GM23338 (cell line): ENCODE results near the gene RCE1. TPM values are rescaled to one million over a fixed set of nuclear protein-coding genes. Genes with fewer than 3 reads are reported as not detected.
"Not testable (repeated sequence)": the region's sequence is repeated elsewhere in the genome, so short reads cannot be mapped to it uniquely, and the experiment has no call there.

Experiments used
- ATAC-seq: fragments of 200-7000 bp; cut with Tn5 transposase; 3 replicates; pipeline ENCODE4 v1.9.1; 2020
- DNase-seq: peaks from one replicate; pipeline ENCODE4 v3.0.0-alpha.2; 2015; ENCODE audit warnings: low spot score
- H2AFZ ChIP-seq: fragments of 200-600 bp; sonication (generic); 2 replicates; pipeline ENCODE4 v1.8.0; 2016; ENCODE audit warnings: antibody characterized with exemption, mild to moderate bottlenecking, moderate library complexity
- H3F3A ChIP-seq: fragments of 200-600 bp; sonication (generic); replicated peaks from 2 replicates; pipeline ENCODE4 v1.8.0; 2017; ENCODE audit warnings: antibody characterized with exemption, mixed run types, low read depth
- H3K27ac ChIP-seq: fragments of 200-600 bp; sonication (generic); 2 replicates; pipeline ENCODE4 v1.6.1; 2016; ENCODE audit warnings: low read depth
- H3K27me3 ChIP-seq: fragments of 200-600 bp; sonication (generic); 2 replicates; pipeline ENCODE4 v1.8.0; 2016; ENCODE audit warnings: mild to moderate bottlenecking, mixed run types, moderate library complexity; ENCODE audit not compliant: insufficient read depth
- H3K36me3 ChIP-seq: fragments of 200-600 bp; sonication (generic); 2 replicates; pipeline ENCODE4 v1.8.0; 2016; ENCODE audit warnings: mild to moderate bottlenecking; ENCODE audit not compliant: insufficient read depth
- H3K4me1 ChIP-seq: fragments of 200-600 bp; sonication (generic); 2 replicates; pipeline ENCODE4 v1.8.0; 2016; ENCODE audit warnings: mild to moderate bottlenecking, moderate library complexity; ENCODE audit not compliant: insufficient read depth
- H3K4me2 ChIP-seq: fragments of 200-600 bp; sonication (generic); 2 replicates; pipeline ENCODE4 v1.7.1; 2017; ENCODE audit warnings: mixed run types
- H3K4me3 ChIP-seq: fragments of 200-600 bp; sonication (generic); 2 replicates; pipeline ENCODE4 v1.6.1; 2016; ENCODE audit warnings: mixed run types
- H3K79me2 ChIP-seq: fragments of 200-600 bp; sonication (generic); replicated peaks from 2 replicates; pipeline ENCODE4 v1.8.0; 2017; ENCODE audit warnings: mild to moderate bottlenecking; ENCODE audit not compliant: insufficient read depth
- H3K9me2 ChIP-seq: fragments of 200-600 bp; sonication (generic); 2 replicates; pipeline ENCODE4 v1.8.0; 2017; ENCODE audit not compliant: insufficient read depth
- H4K20me1 ChIP-seq: fragments of 200-600 bp; sonication (generic); replicated peaks from 2 replicates; pipeline ENCODE4 v1.8.0; 2017; ENCODE audit warnings: mild to moderate bottlenecking; ENCODE audit not compliant: insufficient read depth
- H3K27ac Mint-ChIP-seq: 2 replicates; pipeline ENCODE4 v1.8.0; 2020; ENCODE audit warnings: inconsistent platforms, mild to moderate bottlenecking, moderate library complexity, mixed read lengths
- H3K27me3 Mint-ChIP-seq: 3 replicates; pipeline ENCODE4 v1.8.0; 2022; ENCODE audit warnings: low read depth, mild to moderate bottlenecking, moderate library complexity, mixed read lengths, inconsistent platforms; ENCODE audit not compliant: insufficient read depth, poor library complexity
- H3K36me3 Mint-ChIP-seq: 3 replicates; pipeline ENCODE4 v1.8.0; 2021; ENCODE audit warnings: low read depth, mild to moderate bottlenecking, inconsistent platforms, moderate library complexity, mixed read lengths
- H3K4me1 Mint-ChIP-seq: 3 replicates; pipeline ENCODE4 v1.8.0; 2020; ENCODE audit warnings: mild to moderate bottlenecking, inconsistent platforms, mixed read lengths
- H3K4me3 Mint-ChIP-seq: 3 replicates; pipeline ENCODE4 v1.8.0; 2021; ENCODE audit warnings: moderate library complexity, mild to moderate bottlenecking, inconsistent platforms, mixed read lengths
- H3K9me3 Mint-ChIP-seq: 3 replicates; pipeline ENCODE4 v1.8.0; 2020; ENCODE audit warnings: moderate library complexity, mild to moderate bottlenecking, inconsistent platforms, mixed read lengths
- CREB1 ChIP-seq: fragments of 250-450 bp; sonication (Bioruptor Pico); IDR thresholded peaks from 2 replicates; pipeline ENCODE4 v1.5.0; 2020; ENCODE audit warnings: low read depth, mild to moderate bottlenecking, moderate library complexity
- NANOG ChIP-seq: IDR thresholded peaks from 2 replicates; pipeline ENCODE4 v1.6.1; 2016; ENCODE audit warnings: antibody characterized with exemption, borderline replicate concordance
- POLR2AphosphoS5 ChIP-seq: IDR thresholded peaks from 2 replicates; pipeline ENCODE4 v1.6.1; 2016; ENCODE audit warnings: antibody characterized with exemption, low read depth
- ZNF114 ChIP-seq: fragments of 250-450 bp; sonication (Bioruptor Pico); IDR thresholded peaks from 2 replicates; pipeline ENCODE4 v1.5.0; 2020; ENCODE audit warnings: mild to moderate bottlenecking, moderate library complexity
- long read RNA-seq: library from polyadenylated mRNA; unstranded; transcript quantifications from one replicate; pipeline ENCODE4 v2.0.0, GENCODE V29; 2020; ENCODE audit not compliant: unreplicated experiment
- polyA plus RNA-seq: library from polyadenylated mRNA; unstranded; fragments of >200 nt; fragmentation: Nextera tagmentation; extraction: Ambion mirVana; gene quantifications from 2 replicates; pipeline ENCODE4 v1.2.1, GENCODE V29; 2016
- total RNA-seq: library from RNA; depleted of rRNA; stranded (reverse); fragments of >200 nt; shearing (Covaris generic); gene quantifications from 2 replicates; pipeline ENCODE4 v1.2.3, GENCODE V29; 2014; rRNA removed
- TF ChIP-seq, protein P1 (sequence below): IDR thresholded peaks from 2 replicates; pipeline ENCODE4 v1.6.1; 2016; ENCODE audit warnings: antibody characterized with exemption

The RCE1 gene, protein sequence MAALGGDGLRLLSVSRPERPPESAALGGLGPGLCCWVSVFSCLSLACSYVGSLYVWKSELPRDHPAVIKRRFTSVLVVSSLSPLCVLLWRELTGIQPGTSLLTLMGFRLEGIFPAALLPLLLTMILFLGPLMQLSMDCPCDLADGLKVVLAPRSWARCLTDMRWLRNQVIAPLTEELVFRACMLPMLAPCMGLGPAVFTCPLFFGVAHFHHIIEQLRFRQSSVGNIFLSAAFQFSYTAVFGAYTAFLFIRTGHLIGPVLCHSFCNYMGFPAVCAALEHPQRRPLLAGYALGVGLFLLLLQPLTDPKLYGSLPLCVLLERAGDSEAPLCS
- 44.7 and 55.1 TPM in 2 replicates for total RNA-seq
- polyA plus RNA-seq: 27.7 and 27.8 TPM in 2 replicates
- long read RNA-seq, transcript RCE1-203 (8 exons, 1,428 nt): minor isoform, 8 of 48 reads
- long read RNA-seq, transcript RCE1-201 (8 exons, 1,485 nt): major isoform, 30 of 48 reads
- long read RNA-seq, partial matches to known transcripts: 6 of 48 reads
- long read RNA-seq, other reads (novel, unspliced or antisense): 2 of 48 reads

DNA sequence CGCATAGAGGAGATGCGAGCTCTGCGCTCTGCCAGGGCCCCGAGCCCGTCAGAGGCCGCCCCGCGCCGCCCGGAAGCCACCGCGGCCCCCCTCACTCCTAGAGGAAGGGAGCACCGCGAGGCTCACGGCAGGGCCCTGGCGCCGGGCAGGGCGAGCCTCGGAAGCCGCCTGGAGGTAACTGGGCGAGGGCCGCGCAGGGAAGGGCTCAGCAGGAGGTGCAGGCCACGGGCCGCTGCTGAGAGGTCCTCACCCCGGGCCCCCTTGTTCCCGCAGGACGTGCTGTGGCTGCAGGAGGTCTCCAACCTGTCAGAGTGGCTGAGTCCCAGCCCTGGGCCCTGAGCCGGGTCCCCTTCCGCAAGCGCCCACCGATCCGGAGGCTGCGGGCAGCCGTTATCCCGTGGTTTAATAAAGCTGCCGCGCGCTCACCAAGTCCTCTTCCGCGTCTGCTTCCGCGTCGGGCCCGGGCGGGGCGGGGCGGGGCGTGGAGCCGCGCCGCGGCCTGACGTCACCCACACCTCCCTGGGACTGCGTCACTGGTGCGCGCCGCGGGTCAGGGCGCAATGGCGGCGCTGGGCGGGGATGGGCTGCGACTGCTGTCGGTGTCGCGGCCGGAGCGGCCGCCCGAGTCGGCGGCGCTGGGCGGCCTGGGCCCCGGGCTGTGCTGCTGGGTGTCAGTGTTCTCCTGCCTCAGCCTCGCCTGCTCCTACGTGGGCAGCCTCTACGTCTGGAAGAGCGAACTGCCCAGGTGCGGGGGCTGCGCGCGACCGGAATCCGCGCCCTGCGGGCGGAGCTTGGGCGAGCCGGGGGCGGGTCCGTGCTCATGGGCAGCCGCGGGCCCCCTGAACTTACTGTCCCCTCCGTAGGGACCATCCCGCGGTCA is at the start of gene RCE1:
TSS of gene RCE1 (plus strand) at position 546 of the 880 bp plus-strand sequence. CDS start at position 561, 15 bp downstream.
- Histone ChIP-seq H3K4me3 (peak within 1 kb of the TSS; percentile 94), H3K9me2 (no peaks in the 10 kb centered on the region), H3F3A (0 out of 2 replicates have a peak, but pooled peaks cover 9% of the 10 kb centered on the region), H3K4me2 (peak within 1 kb of the TSS; percentile 98), H2AFZ (peak within 1 kb of the TSS; percentile 69), H4K20me1 (peaks cover 17% of the 10 kb centered on the region), H3K27me3 (no peaks in the 10 kb centered on the region), H3K79me2 (peaks cover 29% of the 10 kb centered on the region), H3K4me1 (peaks cover 9% of the 10 kb centered on the region), H3K27ac (peak within 1 kb of the TSS; percentile 90), H3K36me3 (no peaks in the 10 kb centered on the region; the same call in 1 of the 2 replicates)
- H3K4me1 Mint-ChIP-seq: peaks cover 10% of the 10 kb centered on the region
- H3K27ac Mint-ChIP-seq: peak within 1 kb of the TSS; percentile 96
- DNase-seq (peak; percentile 91), ATAC-seq (peak; percentile 81)
- TF ChIP-seq NANOG (no peak), POLR2AphosphoS5 (peak; percentile 87), ZNF114 (CRISPR knock-in tag) (no peak), CREB1 (peak; percentile 99)
- TF ChIP-seq, protein P1, sequence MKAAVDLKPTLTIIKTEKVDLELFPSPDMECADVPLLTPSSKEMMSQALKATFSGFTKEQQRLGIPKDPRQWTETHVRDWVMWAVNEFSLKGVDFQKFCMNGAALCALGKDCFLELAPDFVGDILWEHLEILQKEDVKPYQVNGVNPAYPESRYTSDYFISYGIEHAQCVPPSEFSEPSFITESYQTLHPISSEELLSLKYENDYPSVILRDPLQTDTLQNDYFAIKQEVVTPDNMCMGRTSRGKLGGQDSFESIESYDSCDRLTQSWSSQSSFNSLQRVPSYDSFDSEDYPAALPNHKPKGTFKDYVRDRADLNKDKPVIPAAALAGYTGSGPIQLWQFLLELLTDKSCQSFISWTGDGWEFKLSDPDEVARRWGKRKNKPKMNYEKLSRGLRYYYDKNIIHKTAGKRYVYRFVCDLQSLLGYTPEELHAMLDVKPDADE: peak; percentile 24; the same call in 1 of the 2 replicates
- peaks cover 18% of the 10 kb centered on the region for H3K36me3 Mint-ChIP-seq
- H3K27me3 Mint-ChIP-seq: peaks cover 5% of the 10 kb centered on the region
- no peaks in the 10 kb centered on the region; the same call in 2 of the 3 replicates for H3K9me3 Mint-ChIP-seq
- H3K4me3 Mint-ChIP-seq: peak within 1 kb of the TSS; percentile 84

DNA sequence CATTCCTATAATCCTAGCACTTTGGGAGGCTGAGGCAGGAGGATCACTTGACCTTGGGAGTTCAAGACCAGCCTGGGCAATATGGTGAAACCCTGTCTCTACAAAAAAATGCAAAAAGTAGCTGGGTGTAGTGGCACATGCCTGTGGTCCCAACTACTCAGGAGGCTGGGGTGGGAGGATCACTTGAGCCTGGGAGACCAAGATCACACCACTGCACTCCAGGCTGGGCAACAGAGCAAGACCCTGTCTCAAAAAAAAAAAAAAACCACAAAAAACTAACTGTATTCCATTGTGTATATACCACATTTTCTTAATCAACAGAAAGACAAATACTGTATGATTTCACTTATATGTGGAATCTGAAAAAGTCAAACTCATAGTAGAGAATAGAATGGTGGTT is 43.4 kb upstream of the RCE1 start:
- not testable (repeated sequence) for H3K4me1 ChIP-seq, H3K27me3 ChIP-seq, H3K4me3 ChIP-seq, H3K9me3 Mint-ChIP-seq, H4K20me1 ChIP-seq, H3K4me3 Mint-ChIP-seq, H2AFZ ChIP-seq, H3K27ac ChIP-seq, ATAC-seq, H3K36me3 Mint-ChIP-seq, H3K4me1 Mint-ChIP-seq, H3K9me2 ChIP-seq, H3F3A ChIP-seq, DNase-seq, H3K27ac Mint-ChIP-seq, H3K79me2 ChIP-seq, H3K4me2 ChIP-seq, H3K36me3 ChIP-seq, H3K27me3 Mint-ChIP-seq
